Stimulated activated naive B cell treated with anti-CD40 and anti-IgM and Interleukin-4, amounts not matched to agents 10 μg/mL and 1 μg/mL and 100 μg/mL, for 72 hours (primary cell): ENCODE measurements around the gene NDST3.
"Not testable (repeated sequence)": the region's sequence is repeated elsewhere in the genome, so short reads cannot be mapped to it uniquely, and the experiment has no call there.

Experiments used
- ATAC-seq, 2 donors: fragments of 150-1000 bp; cut with Tn5 transposase; replicated peaks; 2 replicates each; pipeline ENCODE4 v1.10.0; 2021; ENCODE audit warnings: moderate library complexity in 1 of 2
- DNase-seq: peaks from one replicate; pipeline ENCODE4 v3.0.0; 2021
- H3K27ac Mint-ChIP-seq: one replicate; pipeline ENCODE4 v1.8.0; 2022; ENCODE audit warnings: mild to moderate bottlenecking, mixed read lengths
- H3K27me3 Mint-ChIP-seq, 2 donors: one replicate each; pipeline ENCODE4 v1.8.0; 2022; ENCODE audit warnings: mixed read lengths in 2 of 2
- H3K36me3 Mint-ChIP-seq, 2 donors: one replicate each; pipeline ENCODE4 v1.8.0; 2022; ENCODE audit warnings: mixed read lengths in 2 of 2, mild to moderate bottlenecking in 1 of 2
- H3K4me1 Mint-ChIP-seq, 2 donors: one replicate each; pipeline ENCODE4 v1.8.0; 2022; ENCODE audit warnings: mixed read lengths in 2 of 2, mild to moderate bottlenecking in 1 of 2
- H3K4me3 Mint-ChIP-seq, 2 donors: one replicate each; pipeline ENCODE4 v1.8.0; 2022; ENCODE audit warnings: mild to moderate bottlenecking in 2 of 2, mixed read lengths in 2 of 2, moderate library complexity in 1 of 2
- H3K9me3 Mint-ChIP-seq, 2 donors: one replicate each; pipeline ENCODE4 v1.8.0; 2022; ENCODE audit warnings: mixed read lengths in 2 of 2, mild to moderate bottlenecking in 1 of 2

Gene NDST3

DNA sequence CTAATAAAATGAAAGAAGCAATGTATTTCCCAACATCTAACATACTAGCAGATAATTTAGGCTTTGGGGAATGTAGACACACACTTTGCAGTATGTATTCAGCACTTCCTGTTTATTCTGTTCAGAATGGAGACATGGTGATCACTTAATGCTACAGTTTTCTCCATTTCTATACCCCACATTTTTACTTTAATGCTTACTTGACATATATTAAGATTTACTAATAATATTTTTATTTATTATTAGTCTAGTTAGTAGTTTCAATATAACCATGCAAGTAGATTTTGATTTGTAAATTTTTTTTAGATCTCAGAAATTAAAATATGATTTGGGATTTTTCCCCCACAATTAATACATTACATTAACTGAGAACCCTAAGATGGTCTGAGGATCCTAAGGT is 220.1 kb downstream of the NDST3 start:
- Mint-ChIP-seq H3K27me3 (no peaks in the 10 kb centered on the region), H3K4me3 (no peak overlapping the region), H3K4me1 (no peaks in the 10 kb centered on the region), H3K27ac (no peak overlapping the region), H3K36me3 (no peaks in the 10 kb centered on the region), H3K9me3 (peaks cover 0 to 1% of the 10 kb centered on the region in 2 donors)
- no peak for ATAC-seq
- no peak for DNase-seq

DNA sequence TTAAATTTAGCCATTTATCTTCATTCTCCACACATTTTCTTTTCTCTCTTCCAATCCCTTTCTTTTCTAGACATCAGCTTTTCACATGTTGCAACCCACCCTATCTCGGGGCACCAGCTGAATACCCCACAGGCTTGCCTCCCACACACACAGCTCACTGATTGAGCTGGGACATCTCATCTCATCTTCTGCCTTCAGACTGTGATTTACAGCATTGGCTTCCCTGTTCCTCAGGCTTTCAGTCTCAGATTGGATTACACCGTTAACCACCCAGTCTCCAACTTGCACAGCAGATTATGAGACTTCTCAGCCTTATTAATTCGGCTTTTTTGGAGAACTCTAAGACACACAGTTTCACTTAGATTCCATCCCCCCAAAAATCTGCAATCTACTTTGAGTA is 224.8 kb downstream of the NDST3 start:
- no peak for DNase-seq
- Mint-ChIP-seq H3K27ac (no peak overlapping the region), H3K4me1 (no peaks in the 10 kb centered on the region), H3K27me3 (peaks cover 11 to 13% of the 10 kb centered on the region in 2 donors), H3K36me3 (no peaks in the 10 kb centered on the region), H3K4me3 (no peak overlapping the region), H3K9me3 (no peaks in the 10 kb centered on the region)
- ATAC-seq: no peak

DNA sequence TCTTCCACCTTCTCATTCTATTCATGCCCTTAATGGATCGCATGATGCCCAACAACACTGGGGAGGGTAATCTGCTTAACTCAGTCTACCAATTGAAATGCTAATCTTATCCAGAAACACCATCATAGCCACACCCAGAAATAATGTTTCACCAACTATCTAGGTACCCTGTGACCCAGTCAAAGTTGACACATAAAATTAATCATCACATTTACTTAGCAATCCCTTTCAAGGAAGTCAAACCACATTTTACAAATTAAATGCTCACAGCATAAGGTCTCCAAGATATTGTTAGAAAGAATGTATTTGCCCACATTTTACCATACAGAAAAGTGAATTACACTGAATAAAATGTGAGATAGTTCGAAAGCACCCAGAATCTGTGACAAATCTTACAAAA is 226.0 kb downstream of the NDST3 start:
- no peak for ATAC-seq
- Mint-ChIP-seq H3K4me3 (no peak overlapping the region), H3K9me3 (no peaks in the 10 kb centered on the region)

DNA sequence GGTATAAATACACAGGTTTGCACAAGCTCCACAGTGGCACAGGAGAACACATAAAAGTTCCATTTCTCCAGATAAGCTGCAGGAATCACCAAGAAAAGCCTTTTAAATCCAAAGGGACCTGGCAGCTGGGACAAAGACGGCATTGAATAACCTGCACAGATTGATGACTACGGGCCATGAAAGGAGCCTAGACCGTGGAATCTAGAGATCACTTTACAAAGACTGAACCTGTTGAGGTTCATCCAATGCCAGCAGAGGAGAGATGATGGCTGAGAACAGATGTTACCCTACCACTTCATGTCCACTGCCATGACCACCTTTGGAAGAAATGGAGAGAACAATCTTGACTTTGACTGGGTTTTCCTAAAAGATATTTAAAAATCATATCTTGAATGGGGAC is 229.8 kb downstream of the NDST3 start:
- no peak for ATAC-seq
- Mint-ChIP-seq H3K4me3 (no peak overlapping the region), H3K36me3 (no peaks in the 10 kb centered on the region), H3K27me3 (peaks cover 37% of the 10 kb centered on the region in 2 donors), H3K27ac (no peak overlapping the region), H3K9me3 (no peaks in the 10 kb centered on the region), H3K4me1 (no peaks in the 10 kb centered on the region)
- DNase-seq: no peak

More for the DNA sequence above, 226.0 kb downstream of the NDST3 start:
- Mint-ChIP-seq H3K4me1 (no peaks in the 10 kb centered on the region), H3K27ac (no peak overlapping the region), H3K27me3 (peaks cover 23 to 25% of the 10 kb centered on the region in 2 donors), H3K36me3 (no peaks in the 10 kb centered on the region)
- no peak for DNase-seq

DNA sequence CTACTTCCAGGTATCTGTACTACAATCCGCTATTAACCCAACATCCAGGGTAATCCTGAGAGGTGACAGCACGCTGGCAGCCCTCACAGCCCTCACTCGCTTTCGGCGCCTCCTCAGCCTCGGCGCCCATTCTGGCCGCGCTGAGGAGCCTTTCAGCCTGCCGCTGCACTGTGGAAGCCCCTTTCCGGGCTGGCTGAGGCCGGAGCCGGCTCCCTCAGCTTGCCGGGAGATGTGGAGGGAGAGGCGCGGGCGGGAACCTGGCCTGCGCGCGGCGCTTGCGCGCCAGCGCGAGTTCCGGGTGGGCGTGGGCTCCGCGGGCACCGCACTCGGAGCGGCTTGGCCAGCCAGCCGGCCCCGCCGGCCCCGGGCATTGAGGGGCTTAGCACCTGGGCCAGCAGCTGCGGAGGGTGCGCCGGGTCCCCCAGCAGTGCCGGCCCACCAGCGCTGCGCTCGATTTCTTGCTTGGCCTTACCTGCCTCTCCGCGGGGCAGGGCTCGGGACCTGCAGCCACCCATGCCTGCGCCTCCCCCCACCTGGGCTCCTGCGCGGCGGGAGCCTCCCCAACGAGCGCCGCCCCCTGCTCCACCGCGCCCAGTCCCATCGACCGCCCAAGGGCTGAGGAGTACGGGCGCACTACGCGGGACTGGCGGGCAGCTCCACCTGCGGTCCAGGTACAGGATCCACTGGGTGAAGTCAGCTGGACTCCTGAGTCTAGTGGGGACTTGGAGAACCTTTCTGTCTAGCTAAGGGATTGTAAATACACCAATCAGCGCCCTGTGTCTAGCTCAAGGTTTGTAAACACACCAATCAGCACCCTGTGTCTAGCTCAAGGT is 231.2 kb downstream of the NDST3 start:
- ATAC-seq (peak; percentile 72 to 78), DNase-seq (no peak)
- no peaks in the 10 kb centered on the region for H3K9me3 Mint-ChIP-seq
- H3K27ac Mint-ChIP-seq: no peak overlapping the region
- peaks cover 37% of the 10 kb centered on the region in 2 donors for H3K27me3 Mint-ChIP-seq
- peak overlapping the region; percentile 69 to 83 for H3K4me3 Mint-ChIP-seq
- no peaks in the 10 kb centered on the region for H3K4me1 Mint-ChIP-seq
- H3K36me3 Mint-ChIP-seq: no peaks in the 10 kb centered on the region

DNA sequence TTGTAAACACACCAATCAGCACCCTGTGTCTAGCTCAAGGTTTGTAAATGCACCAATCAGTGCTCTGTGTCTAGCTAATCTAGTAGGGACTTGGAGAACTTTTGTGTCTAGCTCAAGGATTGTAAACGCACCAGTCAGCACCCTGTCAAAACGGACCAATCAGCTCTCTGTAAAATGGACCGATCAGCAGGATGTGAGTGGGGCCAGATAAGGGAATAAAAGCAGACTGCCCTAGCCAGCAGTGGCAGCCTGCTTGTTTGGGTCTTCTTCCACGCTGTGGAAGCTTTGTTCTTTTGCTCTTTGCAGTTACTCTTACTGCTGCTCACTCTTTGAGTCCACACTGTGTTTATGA is 231.8 kb downstream of the NDST3 start:
- not testable (repeated sequence) for H3K9me3 Mint-ChIP-seq, H3K27ac Mint-ChIP-seq, DNase-seq, ATAC-seq, H3K4me1 Mint-ChIP-seq, H3K36me3 Mint-ChIP-seq
- Mint-ChIP-seq H3K27me3 (peaks cover 34 to 37% of the 10 kb centered on the region in 2 donors), H3K4me3 (peak overlapping the region in 1 of 2 donors; percentile 73)

DNA sequence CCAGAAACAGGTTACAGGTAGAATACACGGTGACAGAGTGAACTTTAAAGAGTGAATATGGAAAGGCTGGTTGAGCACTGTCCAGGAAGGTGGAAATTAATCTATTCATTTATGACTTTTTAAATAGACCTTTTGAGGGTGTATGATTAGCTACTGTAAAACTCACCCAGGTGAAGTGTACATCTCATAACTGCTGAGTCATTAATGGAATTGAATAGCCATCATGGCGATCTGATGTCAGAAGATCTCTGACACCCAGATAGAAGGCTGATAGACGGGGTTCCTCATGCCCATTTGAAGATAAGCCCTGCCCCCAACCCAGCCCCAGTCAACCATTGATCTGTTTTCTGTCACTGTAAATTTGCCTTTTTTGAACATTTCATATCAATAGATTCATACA is 234.5 kb downstream of the NDST3 start:
- ATAC-seq: no peak
- DNase-seq: no peak
- H3K4me1 Mint-ChIP-seq: no peaks in the 10 kb centered on the region
- no peak overlapping the region for H3K27ac Mint-ChIP-seq
- peaks cover 27 to 29% of the 10 kb centered on the region in 2 donors for H3K27me3 Mint-ChIP-seq
- no peaks in the 10 kb centered on the region for H3K9me3 Mint-ChIP-seq
- H3K4me3 Mint-ChIP-seq: no peak overlapping the region
- no peaks in the 10 kb centered on the region for H3K36me3 Mint-ChIP-seq

DNA sequence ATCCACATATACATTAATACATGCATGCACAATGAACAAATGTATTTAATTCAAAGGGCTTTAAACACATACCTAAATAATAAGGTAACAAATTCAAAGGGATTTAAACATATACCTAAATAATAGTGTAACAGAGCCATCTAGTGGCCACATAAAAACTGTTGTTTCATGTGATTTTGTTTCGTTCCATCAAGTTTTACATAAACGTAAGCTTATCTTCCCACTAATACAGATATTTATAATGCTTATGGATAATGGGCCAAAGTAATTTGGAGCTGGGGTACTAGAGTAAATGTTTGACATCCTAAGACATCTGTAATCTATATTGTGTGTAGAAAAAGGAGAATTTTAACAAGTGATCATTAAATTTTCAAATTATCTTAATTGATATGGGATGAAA is 236.2 kb downstream of the NDST3 start:
- DNase-seq: no peak
- H3K4me1 Mint-ChIP-seq: peaks cover 3 to 4% of the 10 kb centered on the region in 2 donors
- H3K4me3 Mint-ChIP-seq: no peak overlapping the region
- peaks cover 0 to 1% of the 10 kb centered on the region in 2 donors for H3K36me3 Mint-ChIP-seq
- H3K9me3 Mint-ChIP-seq: peaks cover 0 to 2% of the 10 kb centered on the region in 2 donors
- H3K27ac Mint-ChIP-seq: no peak overlapping the region
- ATAC-seq: peak in 1 of 2 donors; percentile 46
- peaks cover 11 to 12% of the 10 kb centered on the region in 2 donors for H3K27me3 Mint-ChIP-seq

DNA sequence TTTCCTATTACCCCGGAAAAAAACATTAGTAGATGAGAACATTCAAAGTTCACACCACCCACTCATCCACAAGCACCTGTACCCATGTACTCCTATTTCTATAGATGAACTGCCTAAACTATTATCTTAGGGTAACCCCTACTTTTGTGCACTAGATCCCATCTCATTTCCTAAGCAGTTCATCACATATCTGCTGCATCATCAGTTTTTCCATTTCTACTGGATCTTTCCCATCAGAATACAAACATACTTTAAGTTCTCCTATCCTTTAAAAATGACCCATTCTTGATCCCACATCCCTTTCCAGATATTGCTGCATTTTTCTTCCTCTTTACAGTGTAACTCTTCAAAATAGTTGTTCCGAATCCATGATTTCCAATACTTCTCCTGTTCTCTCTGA is 237.5 kb downstream of the NDST3 start:
- Mint-ChIP-seq H3K36me3 (peaks cover 0 to 1% of the 10 kb centered on the region in 2 donors), H3K9me3 (peaks cover 0 to 2% of the 10 kb centered on the region in 2 donors)
- no peak for ATAC-seq

DNA sequence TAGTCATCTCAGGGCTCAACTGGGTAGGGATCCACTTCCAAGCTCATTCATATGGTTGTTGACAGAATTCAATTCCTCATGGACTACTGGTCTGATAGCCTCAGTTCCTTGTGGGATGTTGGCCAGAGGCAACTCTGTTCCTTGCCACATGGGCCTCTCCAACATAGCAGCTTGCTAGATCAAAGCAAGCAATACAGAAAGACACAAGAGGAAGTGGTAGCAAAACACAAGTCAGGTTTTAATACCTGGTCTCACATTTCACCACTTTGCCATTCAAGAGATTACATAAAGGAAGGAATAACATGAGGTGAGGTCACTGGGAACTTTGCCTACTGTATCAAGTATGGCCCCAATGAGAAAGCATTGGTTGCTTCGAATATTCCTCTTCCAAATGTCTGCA is 239.4 kb downstream of the NDST3 start:
- H3K9me3 Mint-ChIP-seq: peaks cover 0 to 2% of the 10 kb centered on the region in 2 donors
- peaks cover 4 to 21% of the 10 kb centered on the region in 2 donors for H3K4me1 Mint-ChIP-seq
- no peak for ATAC-seq
- H3K4me3 Mint-ChIP-seq: no peak overlapping the region
- DNase-seq: no peak
- H3K36me3 Mint-ChIP-seq: peaks cover 5% of the 10 kb centered on the region in 2 donors
- H3K27ac Mint-ChIP-seq: no peak overlapping the region
- no peaks in the 10 kb centered on the region for H3K27me3 Mint-ChIP-seq

More for the DNA sequence above, 237.5 kb downstream of the NDST3 start:
- peaks cover 3 to 8% of the 10 kb centered on the region in 2 donors for H3K4me1 Mint-ChIP-seq
- H3K4me3 Mint-ChIP-seq: no peak overlapping the region
- H3K27ac Mint-ChIP-seq: no peak overlapping the region
- peaks cover under 1 to 2% of the 10 kb centered on the region in 2 donors for H3K27me3 Mint-ChIP-seq
- no peak for DNase-seq

DNA sequence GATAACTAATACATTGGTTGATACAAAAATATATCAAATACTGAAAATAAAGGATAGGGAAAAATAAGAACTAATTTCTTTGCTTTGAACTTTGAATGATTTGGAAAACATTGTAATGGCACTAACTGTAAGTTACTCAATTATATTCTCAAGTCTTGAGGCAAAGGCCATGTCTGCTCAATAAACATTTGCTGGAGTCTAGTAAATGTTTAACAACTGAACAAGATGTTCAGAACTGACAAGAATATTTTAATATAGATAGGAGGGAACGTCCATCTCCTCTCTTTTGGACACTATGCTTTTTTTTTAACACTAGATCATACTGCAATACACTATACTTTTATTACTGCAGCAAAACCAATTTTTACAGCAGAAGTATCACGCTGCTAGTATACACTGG is 242.3 kb downstream of the NDST3 start:
- Mint-ChIP-seq H3K27ac (no peak overlapping the region), H3K27me3 (no peaks in the 10 kb centered on the region), H3K9me3 (peaks cover 0 to 2% of the 10 kb centered on the region in 2 donors), H3K4me3 (no peak overlapping the region), H3K4me1 (peaks cover 8 to 34% of the 10 kb centered on the region in 2 donors), H3K36me3 (peaks cover 27 to 31% of the 10 kb centered on the region in 2 donors)
- ATAC-seq (no peak), DNase-seq (no peak)

DNA sequence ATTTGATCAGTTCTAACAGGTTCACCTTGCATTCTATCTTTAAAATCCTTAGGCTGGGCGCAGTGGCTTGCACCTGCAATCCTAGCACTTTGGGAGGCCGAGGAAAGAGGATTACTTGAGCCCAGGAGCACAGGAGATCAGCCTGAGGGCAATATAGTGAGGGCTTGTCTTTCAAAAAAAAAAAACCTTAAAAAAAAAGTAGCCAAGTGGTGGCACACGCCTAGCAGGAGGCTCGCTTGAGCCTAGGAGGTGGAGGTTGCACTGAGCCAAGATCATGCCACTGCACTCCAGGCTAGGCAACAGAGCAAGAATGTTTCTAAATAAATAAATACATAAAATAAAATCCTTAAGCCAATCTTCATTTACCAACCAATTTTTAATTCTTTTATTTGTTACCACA is 243.0 kb downstream of the NDST3 start:
- Mint-ChIP-seq H3K36me3 (peaks cover 33 to 38% of the 10 kb centered on the region in 2 donors), H3K9me3 (peaks cover 0 to 2% of the 10 kb centered on the region in 2 donors), H3K4me3 (peak overlapping the region; percentile 30 to 49), H3K27ac (no peak overlapping the region), H3K27me3 (no peaks in the 10 kb centered on the region), H3K4me1 (peaks cover 8 to 34% of the 10 kb centered on the region in 2 donors)
- no peak for ATAC-seq
- DNase-seq: no peak

DNA sequence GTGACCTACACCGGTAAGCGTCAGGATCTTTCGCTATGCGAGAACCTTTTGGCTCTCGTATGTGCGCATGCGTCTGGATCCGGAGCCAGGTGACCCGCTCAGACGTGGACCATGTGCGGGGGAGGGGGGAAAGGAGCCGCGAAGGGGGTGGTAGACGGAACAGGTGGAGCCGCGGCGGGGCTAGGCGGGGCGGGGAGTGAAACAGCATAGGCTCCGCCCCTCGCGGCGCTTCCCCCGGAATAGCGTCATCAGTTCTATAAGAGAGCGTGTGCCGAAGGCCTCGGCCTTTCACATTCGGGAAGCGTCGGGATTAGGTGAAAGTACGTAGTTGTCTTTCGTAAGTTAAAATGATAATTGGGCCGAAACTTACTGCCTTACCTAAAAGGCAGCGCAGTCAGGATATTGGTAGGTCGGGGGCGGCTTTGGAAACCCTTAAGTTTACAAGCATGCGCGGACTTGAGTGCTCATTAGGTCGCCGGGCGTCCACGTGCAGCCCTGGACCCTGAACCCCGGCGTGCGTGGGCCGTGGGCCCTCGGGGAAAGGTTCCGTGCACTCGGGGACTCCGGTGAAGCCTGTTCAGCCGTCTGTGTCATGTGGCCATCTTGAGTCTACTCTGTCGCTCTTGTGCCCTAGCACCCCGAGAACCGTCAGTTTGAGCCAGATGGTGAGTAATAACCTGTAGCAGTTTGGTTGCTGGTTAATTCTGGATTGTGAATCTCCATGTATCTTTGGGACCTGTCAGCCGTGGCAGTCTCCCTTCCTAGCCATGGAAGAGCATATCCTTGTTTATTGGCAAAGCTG is 244.4 kb downstream of the NDST3 start:
- Mint-ChIP-seq H3K36me3 (peaks cover 42 to 48% of the 10 kb centered on the region in 2 donors), H3K27me3 (no peaks in the 10 kb centered on the region), H3K9me3 (peaks cover 2 to 3% of the 10 kb centered on the region in 2 donors), H3K27ac (peak overlapping the region; percentile 99), H3K4me1 (peaks cover 16 to 45% of the 10 kb centered on the region in 2 donors), H3K4me3 (peak overlapping the region; percentile 90 to 94)
- DNase-seq: peak; percentile 96
- ATAC-seq: peak; percentile 93 to 97

DNA sequence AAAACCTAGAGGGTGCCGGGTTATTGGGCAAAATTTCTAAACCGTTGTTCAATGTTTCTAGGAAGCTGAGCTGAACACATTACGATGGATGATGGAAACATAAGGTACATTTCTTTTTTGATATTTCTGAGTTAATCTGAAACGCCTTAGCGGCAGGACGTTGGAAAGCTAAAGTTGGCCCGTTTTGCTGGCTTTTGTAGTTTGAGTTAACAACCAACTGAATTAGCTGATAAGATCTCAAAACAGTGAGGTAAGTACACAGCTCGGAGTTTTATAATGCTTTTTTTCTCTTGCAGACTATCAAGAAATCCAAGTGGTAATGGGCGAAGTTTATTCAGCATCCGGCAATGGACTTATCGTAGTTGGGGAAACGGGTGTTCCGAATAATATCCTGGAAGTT is 245.0 kb downstream of the NDST3 start:
- Mint-ChIP-seq H3K9me3 (peaks cover 2 to 4% of the 10 kb centered on the region in 2 donors), H3K36me3 (peaks cover 42 to 52% of the 10 kb centered on the region in 2 donors), H3K27ac (peak overlapping the region; percentile 99), H3K4me1 (peaks cover 18 to 50% of the 10 kb centered on the region in 2 donors), H3K4me3 (peak overlapping the region; percentile 90 to 94), H3K27me3 (no peaks in the 10 kb centered on the region)
- DNase-seq (no peak), ATAC-seq (no peak)
